Gastrocnemius medialis (tissue), 4 donors: Measurements from ENCODE around the gene HS3ST5. TPM values are rescaled to one million over a fixed set of nuclear protein-coding genes. Genes with fewer than 3 reads are reported as not detected.

Source experiments
- ATAC-seq, 2 donors: fragments of 150-250 bp; one replicate each; pipeline ENCODE4 v1.9.1; 2016
- DNase-seq, 2 donors: peaks; one replicate each; pipeline ENCODE4 v3.0.0-alpha.2; 2019
- H3K27ac ChIP-seq, 4 donors: fragments of 200-600 bp; sonication (generic); 1 replicate in 1 of 4; 2 replicates in 3 of 4; pipeline ENCODE4 v1.5.1; 2016 to 2018; ENCODE audit warnings: mild to moderate bottlenecking in 2 of 4, moderate library complexity in 1 of 4
- H3K27me3 ChIP-seq, 3 donors: fragments of 200-600 bp; sonication (generic) in 2 of 3; 1 replicate in 1 of 3; 2 replicates in 2 of 3; pipeline versions ENCODE4 v1.5.1 to v1.6.0; 2016 to 2019; ENCODE audit warnings: mild to moderate bottlenecking in 1 of 3, moderate library complexity in 1 of 3
- H3K36me3 ChIP-seq, 2 donors: fragments of 200-600 bp; sonication (generic) in 1 of 2; one replicate each; pipeline ENCODE4 v1.5.1; 2017 to 2018
- H3K4me1 ChIP-seq, 2 donors: fragments of 200-600 bp; sonication (generic) in 1 of 2; one replicate each; pipeline ENCODE4 v1.5.1; 2016 to 2017; ENCODE audit warnings: mild to moderate bottlenecking in 2 of 2
- H3K4me3 ChIP-seq, 4 donors: fragments of 200-600 bp; sonication (generic) in 3 of 4; 1 replicate in 1 of 4; 2 replicates in 3 of 4; pipeline ENCODE4 v1.5.1; 2016 to 2019; ENCODE audit warnings: mild to moderate bottlenecking in 2 of 4
- H3K9me3 ChIP-seq, 3 donors: fragments of 200-600 bp; sonication (generic) in 2 of 3; 1 replicate in 1 of 3; 2 replicates in 2 of 3; pipeline ENCODE4 v1.5.1; 2016 to 2019
- POLR2A ChIP-seq, 2 donors: fragments of 450-650 bp; IDR thresholded peaks; one replicate each; pipeline ENCODE4 v1.6.1; 2017; ENCODE audit warnings: antibody characterized with exemption in 2 of 2, mild to moderate bottlenecking in 2 of 2, moderate library complexity in 2 of 2
- in situ Hi-C, 4 donors: fragments of 200-750 bp; cut with MboI; loops; one replicate each; pipeline versions ENCODE4 v1.15.0 to v1.8.0; 2017; ENCODE audit warnings: low sequenced_read_pairs in 4 of 4
- intact Hi-C: fragments of 100-400 bp; cut with DNase I; formaldehyde crosslinking; loops from one replicate; pipeline ENCODE4 v1.15.1; 2023; ENCODE audit warnings: low total_unique reads
- total RNA-seq, 4 donors: library from RNA; depleted of rRNA; stranded (reverse); fragments of >200 nt; gene quantifications; one replicate each; pipeline versions ENCODE4 v1.1.0 to v1.2.3, GENCODE V29; 2016
- TF ChIP-seq, protein P1 (sequence below), 5 experiments: fragments of 450-650 bp in 3 of 5; fragments of 200-600 bp in 2 of 5; sonication (generic) in 2 of 5; IDR thresholded peaks in 4 of 5; conservative IDR thresholded peaks in 1 of 5; 1 replicate in 4 of 5; 2 replicates in 1 of 5; pipeline ENCODE4 v1.5.1; 2016 to 2019; ENCODE audit warnings: antibody characterized with exemption in 5 of 5, mild to moderate bottlenecking in 3 of 5, moderate library complexity in 3 of 5

Gene HS3ST5
- total RNA-seq, 4 donors from 2014 or later: 0.13 to 0.41 TPM; not detected in 2

- Histone ChIP-seq H3K27ac (no peak overlapping the region), H3K4me1 (no peaks in the 10 kb centered on the region), H3K4me3 (no peak overlapping the region), H3K27me3 (no peaks in the 10 kb centered on the region), H3K36me3 (no peaks in the 10 kb centered on the region), H3K9me3 (no peaks in the 10 kb centered on the region)
- ATAC-seq (no peak), DNase-seq (no peak)
- intact Hi-C loops: no loop called here
- TF ChIP-seq POLR2A (IDR thresholded peaks at IDR 0.05): no peak
- TF ChIP-seq, protein P1, sequence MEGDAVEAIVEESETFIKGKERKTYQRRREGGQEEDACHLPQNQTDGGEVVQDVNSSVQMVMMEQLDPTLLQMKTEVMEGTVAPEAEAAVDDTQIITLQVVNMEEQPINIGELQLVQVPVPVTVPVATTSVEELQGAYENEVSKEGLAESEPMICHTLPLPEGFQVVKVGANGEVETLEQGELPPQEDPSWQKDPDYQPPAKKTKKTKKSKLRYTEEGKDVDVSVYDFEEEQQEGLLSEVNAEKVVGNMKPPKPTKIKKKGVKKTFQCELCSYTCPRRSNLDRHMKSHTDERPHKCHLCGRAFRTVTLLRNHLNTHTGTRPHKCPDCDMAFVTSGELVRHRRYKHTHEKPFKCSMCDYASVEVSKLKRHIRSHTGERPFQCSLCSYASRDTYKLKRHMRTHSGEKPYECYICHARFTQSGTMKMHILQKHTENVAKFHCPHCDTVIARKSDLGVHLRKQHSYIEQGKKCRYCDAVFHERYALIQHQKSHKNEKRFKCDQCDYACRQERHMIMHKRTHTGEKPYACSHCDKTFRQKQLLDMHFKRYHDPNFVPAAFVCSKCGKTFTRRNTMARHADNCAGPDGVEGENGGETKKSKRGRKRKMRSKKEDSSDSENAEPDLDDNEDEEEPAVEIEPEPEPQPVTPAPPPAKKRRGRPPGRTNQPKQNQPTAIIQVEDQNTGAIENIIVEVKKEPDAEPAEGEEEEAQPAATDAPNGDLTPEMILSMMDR (IDR thresholded peaks at IDR 0.05 in 4 of 5, conservative IDR thresholded peaks at IDR 0.05 in 1 of 5): no peak
- in situ Hi-C loops: no loop called here
These were observed 35.1 kb upstream of the HS3ST5 start for GRCh38 chr6:114377881-114378280.

- H3K36me3 ChIP-seq: no peaks in the 10 kb centered on the region
- DNase-seq (no peak), ATAC-seq (no peak)
- H3K9me3 ChIP-seq: no peaks in the 10 kb centered on the region
- in situ Hi-C loops (no loop called here), intact Hi-C loops (no loop called here)
- no peaks in the 10 kb centered on the region for H3K4me1 ChIP-seq
- TF ChIP-seq, protein P1 (IDR thresholded peaks at IDR 0.05 in 4 of 5, conservative IDR thresholded peaks at IDR 0.05 in 1 of 5): no peak
- TF ChIP-seq POLR2A (IDR thresholded peaks at IDR 0.05): no peak
- no peak overlapping the region for H3K27ac ChIP-seq
- no peaks in the 10 kb centered on the region for H3K27me3 ChIP-seq
- H3K4me3 ChIP-seq: no peak overlapping the region
These were observed 33.9 kb upstream of the HS3ST5 start for GRCh38 chr6:114376611-114377175.

GRCh38 chr6:114375541-114376192 is 32.8 kb upstream of the HS3ST5 start:
- TF ChIP-seq, protein P1 (IDR thresholded peaks at IDR 0.05 in 4 of 5, conservative IDR thresholded peaks at IDR 0.05 in 1 of 5): no peak
- TF ChIP-seq POLR2A (IDR thresholded peaks at IDR 0.05): no peak
- intact Hi-C loops (no loop called here), in situ Hi-C loops (no loop called here)
- no peak for ATAC-seq
- Histone ChIP-seq H3K4me1 (no peaks in the 10 kb centered on the region), H3K36me3 (no peaks in the 10 kb centered on the region), H3K27ac (no peak overlapping the region), H3K4me3 (no peak overlapping the region), H3K27me3 (no peaks in the 10 kb centered on the region), H3K9me3 (no peaks in the 10 kb centered on the region)
- DNase-seq: no peak

DNA sequence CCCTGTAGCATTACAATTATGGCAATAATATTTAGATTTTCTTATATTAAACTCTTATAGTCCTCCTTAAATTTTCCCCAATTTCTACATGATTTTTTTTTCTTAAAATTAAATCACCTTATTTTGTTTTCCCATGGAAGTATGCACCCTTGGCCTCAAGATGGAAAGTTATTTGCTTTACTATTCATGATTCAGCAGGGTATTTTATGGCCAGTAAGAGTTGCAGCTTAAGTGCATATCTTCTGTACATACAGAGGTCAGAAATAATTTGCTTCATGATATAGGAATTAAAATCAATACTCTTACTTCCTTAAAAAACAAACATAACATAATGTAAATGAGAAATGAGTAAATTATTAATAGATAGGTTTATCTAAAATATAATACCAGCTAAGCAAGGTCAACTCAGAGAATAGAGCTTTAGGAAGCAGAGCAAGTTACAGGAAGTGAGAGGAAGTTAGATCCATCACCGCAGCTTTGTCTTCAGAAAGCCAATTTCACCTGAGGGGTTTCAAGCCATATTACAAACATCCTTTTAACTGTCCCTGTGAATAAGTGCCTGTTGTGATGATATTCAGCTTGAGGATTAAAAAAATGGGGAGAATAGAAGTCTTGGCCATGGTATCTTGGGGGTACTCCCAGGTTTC is 24.6 kb upstream of the HS3ST5 start:
- ATAC-seq (no peak), DNase-seq (no peak)
- intact Hi-C loops (no loop called here), in situ Hi-C loops (no loop called here)
- Histone ChIP-seq H3K4me3 (no peak overlapping the region), H3K9me3 (no peaks in the 10 kb centered on the region), H3K4me1 (no peaks in the 10 kb centered on the region), H3K27ac (no peak overlapping the region), H3K36me3 (no peaks in the 10 kb centered on the region), H3K27me3 (no peaks in the 10 kb centered on the region)
- no peak for TF ChIP-seq POLR2A (IDR thresholded peaks at IDR 0.05)
- TF ChIP-seq, protein P1 (IDR thresholded peaks at IDR 0.05 in 4 of 5, conservative IDR thresholded peaks at IDR 0.05 in 1 of 5): no peak
